Left colon (tissue), 2 donors: ENCODE measurements around the gene ZSCAN30. TPM values are rescaled to one million over a fixed set of nuclear protein-coding genes. Genes with fewer than 3 reads are reported as not detected.

Source experiments
- ATAC-seq: fragments of 200-7000 bp; cut with Tn5 transposase; one replicate; pipeline ENCODE4 v1.9.1; 2020; ENCODE audit warnings: mild to moderate bottlenecking, moderate library complexity
- DNase-seq, 2 donors: peaks; one replicate each; pipeline ENCODE4 v3.0.0-alpha.2; 2020
- intact Hi-C, 2 donors: fragments of 100-400 bp; cut with DNase I in 1 of 2; cut with micrococcal nuclease in 1 of 2; formaldehyde crosslinking; loops; one replicate each; pipeline versions ENCODE4 v1.11.2 to v1.14.0; 2022; cut with DNase I, micrococcal nuclease
- total RNA-seq, 2 donors: library from RNA; stranded (reverse); fragmentation: NEBNext Ultra II Directional; extraction: Animal tissue kit (Norgen Biotek cat#: 25700); gene quantifications; one replicate each; pipeline ENCODE4 v1.2.1, GENCODE V29; 2021
- donor health status: DM: no; HTN: no; CAD: no.
- donor health status: DM: yes; HTN: yes; CAD: no.

The ZSCAN30 gene
- total RNA-seq, 2 donors from 2014 or later: 12.9 to 13.0 TPM

GRCh38 chr18:35283923-35284794 is 5.9 kb downstream of the ZSCAN30 start:
- intact Hi-C loops: no loop called here

GRCh38 chr18:35282353-35282752 is 7.7 kb downstream of the ZSCAN30 start:
- intact Hi-C loops: no loop called here
- ATAC-seq (peak; percentile 44), DNase-seq (no peak)

More at GRCh38 chr18:35283923-35284794, 5.9 kb downstream of the ZSCAN30 start:
- DNase-seq (no peak), ATAC-seq (no peak)

- DNase-seq (no peak), ATAC-seq (no peak)
- intact Hi-C loops: no loop called here
Observed at GRCh38 chr18:35278969-35279368, 11.1 kb downstream of the ZSCAN30 start.

- DNase-seq: no peak
- intact Hi-C loops: no loop called here
- ATAC-seq: no peak
Observed at GRCh38 chr18:35278085-35278484, 11.9 kb downstream of the ZSCAN30 start.

GRCh38 chr18:35277633-35278032 is 12.4 kb downstream of the ZSCAN30 start:
- ATAC-seq: no peak
- intact Hi-C loops: no loop called here
- no peak for DNase-seq

GRCh38 chr18:35276267-35276666 is 13.8 kb downstream of the ZSCAN30 start:
- intact Hi-C loops: no loop called here
- DNase-seq: no peak
- ATAC-seq: no peak

- intact Hi-C loops: no loop called here
- DNase-seq (no peak), ATAC-seq (no peak)
Observed at GRCh38 chr18:35271656-35272055, 18.4 kb downstream of the ZSCAN30 start.

GRCh38 chr18:35268821-35269220 is 21.2 kb downstream of the ZSCAN30 start:
- intact Hi-C loops: no loop called here
- ATAC-seq (no peak), DNase-seq (no peak)

- intact Hi-C loops: no loop called here
- DNase-seq: peak; percentile 33 to 54
- ATAC-seq: peak; percentile 64
Observed at GRCh38 chr18:35267809-35268208, 22.2 kb downstream of the ZSCAN30 start.

- peak; percentile 80 to 85 for DNase-seq
- intact Hi-C loops: no loop called here
- ATAC-seq: peak; percentile 94
Observed at GRCh38 chr18:35267161-35267651, 22.8 kb downstream of the ZSCAN30 start.

GRCh38 chr18:35264409-35264808 is 25.6 kb downstream of the ZSCAN30 start:
- ATAC-seq (no peak), DNase-seq (no peak)
- intact Hi-C loops: no loop called here

- ATAC-seq (no peak), DNase-seq (no peak)
- intact Hi-C loops: no loop called here
Observed at GRCh38 chr18:35256947-35257346, 33.1 kb downstream of the ZSCAN30 start.

GRCh38 chr18:35253655-35254287 is 36.3 kb downstream of the ZSCAN30 start:
- DNase-seq (no peak), ATAC-seq (no peak)
- intact Hi-C loops: no loop called here

GRCh38 chr18:35252466-35252865 is 37.6 kb downstream of the ZSCAN30 start:
- no peak for DNase-seq

GRCh38 chr18:35248429-35248828 is 41.6 kb downstream of the ZSCAN30 start:
- intact Hi-C loops: no loop called here
- ATAC-seq: no peak
- no peak for DNase-seq

More at GRCh38 chr18:35252466-35252865, 37.6 kb downstream of the ZSCAN30 start:
- no peak for ATAC-seq
- intact Hi-C loops: no loop called here

GRCh38 chr18:35247412-35248249 is 42.4 kb downstream of the ZSCAN30 start:
- ATAC-seq (no peak), DNase-seq (no peak)
- intact Hi-C loops: no loop called here

- intact Hi-C loops: no loop called here
- no peak for DNase-seq
- no peak for ATAC-seq
Observed at GRCh38 chr18:35246831-35247230, 43.2 kb downstream of the ZSCAN30 start.

- DNase-seq: no peak
- intact Hi-C loops: no loop called here
- no peak for ATAC-seq
Observed at GRCh38 chr18:35245719-35246317, 44.2 kb downstream of the ZSCAN30 start.

GRCh38 chr18:35244671-35245070 is 45.4 kb downstream of the ZSCAN30 start:
- no peak for ATAC-seq
- no peak for DNase-seq
- intact Hi-C loops: no loop called here
